GM18520 (cell line): ENCODE results near the gene RABGAP1L.

Source experiments
- ATAC-seq: cut with Tn5 transposase; IDR thresholded peaks from one replicate; pipeline ENCODE4 v1.9.1; 2021; ENCODE audit not compliant: unreplicated experiment

The RABGAP1L gene

GRCh38 chr1:174743654-174744561, 584.6 kb downstream of the RABGAP1L start:
- no peak for ATAC-seq

DNA sequence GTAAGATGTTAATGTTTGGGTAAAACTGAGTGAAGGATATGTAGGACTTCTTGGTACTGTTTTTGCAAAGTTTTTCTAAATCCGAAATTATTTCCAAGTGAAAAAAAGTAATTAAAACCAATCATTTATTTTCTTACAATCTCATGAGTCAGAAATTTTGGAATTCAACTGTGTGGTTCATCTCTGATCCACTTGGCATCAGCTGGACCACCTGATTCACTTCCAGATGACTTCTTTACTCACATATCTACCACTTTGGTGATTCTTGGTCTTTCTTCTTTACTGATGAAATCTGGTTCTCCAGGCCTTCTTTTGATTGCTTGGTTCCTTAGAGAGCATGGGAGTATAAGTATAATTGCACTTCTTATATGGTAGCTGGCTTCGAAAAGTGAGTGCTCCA, 585.6 kb downstream of the RABGAP1L start:
- no peak for ATAC-seq

- no peak for ATAC-seq
Observed at GRCh38 chr1:174746024-174746808, 586.9 kb downstream of the RABGAP1L start.

DNA sequence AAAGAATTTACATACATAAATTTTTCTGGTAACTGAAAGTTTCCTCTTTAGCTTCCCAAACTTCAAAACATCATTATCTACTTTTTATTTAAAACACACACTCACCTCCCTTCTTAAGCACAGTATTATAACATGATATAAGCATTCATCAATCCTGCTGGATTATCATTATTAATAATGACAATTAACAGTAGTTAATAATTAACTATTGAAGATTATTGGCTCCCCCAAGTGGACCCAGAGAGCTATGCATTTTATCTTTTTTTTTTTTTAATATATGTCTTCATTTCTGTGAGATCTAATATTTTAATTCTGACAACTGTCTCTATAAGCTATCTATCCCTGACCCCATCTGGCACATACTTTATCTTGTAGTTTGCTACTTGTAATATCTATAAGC, 588.3 kb downstream of the RABGAP1L start:
- ATAC-seq: no peak

DNA sequence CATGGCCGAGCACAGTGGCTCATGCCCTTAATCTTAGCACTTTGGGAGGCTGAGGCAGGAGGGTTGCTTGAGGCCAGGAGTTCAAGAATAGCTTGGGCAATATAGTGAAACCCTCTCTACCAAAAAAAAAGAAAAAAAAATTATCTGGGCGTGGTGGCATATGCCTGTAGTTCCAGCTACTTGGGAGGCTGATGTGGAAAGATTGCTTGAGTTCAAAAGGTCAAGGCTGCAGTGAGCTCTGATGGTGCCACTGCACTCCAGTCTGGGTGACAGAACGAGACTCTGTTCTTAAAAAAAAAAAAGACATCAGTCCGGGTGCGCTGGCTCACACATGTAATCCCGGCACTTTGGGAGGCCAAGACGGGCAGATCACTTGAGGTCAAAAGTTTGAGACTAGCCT, 589.3 kb downstream of the RABGAP1L start:
- ATAC-seq: no peak

GRCh38 chr1:174753131-174753530, 593.8 kb downstream of the RABGAP1L start:
- no peak for ATAC-seq

DNA sequence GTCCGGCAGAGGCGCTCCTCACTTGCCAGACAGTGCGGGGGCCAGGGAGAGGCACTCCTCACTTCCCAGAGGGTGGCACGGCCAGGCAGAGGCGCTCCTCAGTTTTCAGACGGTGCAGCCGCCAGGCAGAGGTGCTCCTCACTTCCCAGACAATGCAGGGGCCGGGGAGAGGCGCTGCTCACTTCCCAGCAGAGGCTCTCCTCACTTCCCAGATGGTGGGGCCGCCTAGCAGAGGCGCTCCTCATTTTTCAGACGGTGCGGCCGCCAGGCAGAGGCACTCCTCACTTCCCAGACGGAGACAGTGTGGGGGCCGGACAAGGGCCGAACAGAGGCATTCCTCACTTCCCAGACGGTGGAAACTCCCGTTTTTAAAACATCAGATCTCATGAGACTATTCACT, 602.0 kb downstream of the RABGAP1L start:
- no peak for ATAC-seq

DNA sequence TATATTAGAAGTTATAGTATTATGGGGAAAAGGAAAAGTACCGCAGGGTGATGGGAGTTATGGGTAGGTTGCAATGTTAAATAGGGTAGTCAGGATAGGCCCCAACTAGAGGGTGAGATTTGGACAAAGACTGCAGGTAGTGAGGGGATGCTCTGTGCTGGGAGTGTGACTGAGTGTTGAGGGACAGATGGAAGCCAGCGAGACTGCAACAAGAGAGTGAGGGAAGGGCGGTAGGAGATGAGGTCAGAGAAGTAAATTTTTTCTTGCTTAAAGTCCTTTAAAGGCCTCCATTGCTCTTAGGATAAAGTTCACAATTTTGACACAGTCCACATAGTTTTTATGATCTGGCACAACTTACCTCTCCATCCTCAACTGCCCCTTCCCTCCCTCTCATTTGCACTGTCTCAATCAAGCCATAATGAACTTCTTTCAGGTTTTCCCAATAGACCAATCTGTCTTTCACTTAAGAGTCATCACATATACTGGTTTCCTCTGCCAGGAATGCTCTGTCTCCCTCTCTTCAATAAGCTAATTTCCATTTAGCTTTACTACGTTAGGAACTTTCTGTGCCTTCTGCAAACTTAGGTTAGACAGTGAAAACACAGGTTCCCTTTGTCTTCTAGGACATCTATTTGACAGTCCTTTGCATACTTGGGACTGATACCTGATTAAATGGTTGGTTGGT, 602.7 kb downstream of the RABGAP1L start:
- no peak for ATAC-seq

DNA sequence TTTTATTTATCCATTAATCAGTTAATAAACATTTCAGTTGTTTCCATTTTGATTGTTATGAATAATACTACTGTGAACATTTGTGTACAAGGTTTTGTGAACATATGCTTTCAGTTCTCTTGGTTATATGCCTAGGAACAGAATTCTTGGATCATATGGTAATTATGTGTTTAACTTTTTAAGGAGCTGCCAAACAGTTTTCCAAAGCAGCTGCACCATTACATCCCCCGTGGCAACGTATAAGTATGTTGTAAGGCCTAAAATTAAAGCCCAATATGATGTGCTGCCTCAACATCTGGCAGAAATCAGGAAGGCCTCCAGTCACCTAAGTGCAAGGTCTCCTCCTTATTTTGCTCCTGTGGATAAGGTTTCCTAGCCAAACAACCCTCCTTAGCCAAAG, 604.9 kb downstream of the RABGAP1L start:
- no peak for ATAC-seq

DNA sequence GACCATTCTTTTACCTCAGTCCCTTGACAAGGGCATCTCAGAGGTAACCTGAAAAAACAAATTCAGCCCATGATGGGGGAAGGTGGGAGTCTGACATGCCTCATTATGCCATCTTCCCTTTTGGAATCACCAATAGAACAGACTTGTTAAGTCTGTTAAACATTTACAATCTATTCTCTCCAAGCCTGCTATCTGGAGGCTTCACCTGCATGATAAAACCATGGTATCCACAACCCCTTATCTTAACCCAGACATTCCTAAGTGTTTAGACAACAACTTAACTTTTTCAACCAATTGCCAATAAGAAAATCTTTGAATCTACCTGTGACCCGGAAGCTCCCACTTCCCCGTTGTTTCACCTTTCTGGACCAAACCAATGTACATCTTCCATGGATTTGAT, 607.4 kb downstream of the RABGAP1L start:
- no peak for ATAC-seq

- ATAC-seq: no peak
Observed at GRCh38 chr1:174768516-174768915, 609.2 kb downstream of the RABGAP1L start.

DNA sequence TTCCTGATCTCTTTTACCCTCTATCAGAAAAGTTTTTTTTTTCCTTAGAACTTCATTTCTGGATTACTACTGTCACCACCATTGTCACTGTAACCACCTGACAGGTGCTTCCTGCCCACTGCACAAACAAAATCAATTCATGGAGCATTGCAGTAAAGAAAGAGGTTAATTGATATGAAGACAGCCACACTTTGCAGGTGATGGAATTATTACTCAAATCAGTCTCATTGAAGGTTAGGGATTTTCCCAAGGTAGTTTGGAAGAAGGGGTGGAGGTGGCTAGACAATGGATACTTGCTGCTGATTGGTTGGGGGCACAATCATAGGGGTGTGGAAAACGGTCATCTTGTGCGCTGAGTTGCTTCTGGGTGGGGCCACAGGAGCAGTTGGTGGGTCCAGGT, 609.6 kb downstream of the RABGAP1L start:
- ATAC-seq: no peak

GRCh38 chr1:174769961-174770549, 610.7 kb downstream of the RABGAP1L start:
- ATAC-seq: no peak

GRCh38 chr1:174775621-174776020, 616.3 kb downstream of the RABGAP1L start:
- no peak for ATAC-seq

DNA sequence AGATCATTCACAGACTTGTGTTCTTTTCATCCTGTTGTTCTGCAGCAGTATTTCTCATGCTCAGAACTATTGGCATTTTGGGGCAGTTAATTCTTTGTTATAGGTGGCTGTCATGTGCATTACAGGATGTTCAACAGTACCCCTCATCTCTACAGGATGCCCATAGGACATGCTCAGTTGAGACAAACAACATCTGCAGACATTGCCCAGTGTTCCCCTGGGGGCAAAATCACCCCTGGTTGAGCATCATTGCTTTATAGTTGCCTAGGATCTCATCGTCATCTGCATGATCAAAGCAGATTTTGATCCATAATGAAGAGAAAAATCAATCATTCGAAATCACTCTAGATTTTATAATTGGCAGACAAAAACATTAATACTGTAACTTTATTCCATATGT, 617.9 kb downstream of the RABGAP1L start:
- ATAC-seq: no peak

DNA sequence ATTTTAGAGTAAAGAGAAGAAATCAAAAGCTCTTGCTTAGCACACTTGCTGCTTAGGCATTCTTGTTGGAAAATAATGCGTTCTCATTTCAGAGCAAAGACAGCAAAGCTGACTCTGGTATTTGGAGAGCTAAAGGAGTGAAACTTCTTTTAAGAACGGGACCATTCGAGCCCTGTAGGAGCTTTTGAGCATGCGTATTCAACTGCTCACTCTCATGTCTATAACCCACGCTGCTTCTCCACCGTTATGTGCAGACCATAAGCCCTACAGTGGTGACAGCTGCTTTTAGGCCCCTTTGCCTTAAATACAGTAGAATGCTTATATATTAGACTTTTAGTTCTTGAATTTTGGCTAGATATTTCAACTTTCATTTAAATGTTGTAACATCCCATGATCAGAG, 626.2 kb downstream of the RABGAP1L start:
- ATAC-seq: no peak

GRCh38 chr1:174786358-174786757, 627.0 kb downstream of the RABGAP1L start:
- no peak for ATAC-seq

DNA sequence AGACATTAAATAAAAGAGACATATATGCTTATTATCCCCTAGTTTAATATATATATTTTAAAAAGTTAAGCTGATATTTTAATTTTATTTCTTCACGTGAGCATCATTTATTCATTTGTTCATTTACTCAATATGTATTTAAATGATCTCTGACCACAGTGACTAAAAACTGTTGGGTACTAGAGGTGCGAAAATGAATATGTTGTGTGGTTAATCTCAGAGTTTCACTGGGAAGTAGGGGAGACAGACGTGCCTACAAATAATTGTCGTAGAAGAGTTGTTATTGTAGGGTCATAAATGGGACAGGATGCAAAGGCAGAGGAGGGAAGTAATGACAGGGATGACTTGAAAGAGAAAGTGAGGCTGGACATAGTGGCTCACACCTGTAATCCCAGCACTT, 627.4 kb downstream of the RABGAP1L start:
- ATAC-seq: peak; percentile 59

DNA sequence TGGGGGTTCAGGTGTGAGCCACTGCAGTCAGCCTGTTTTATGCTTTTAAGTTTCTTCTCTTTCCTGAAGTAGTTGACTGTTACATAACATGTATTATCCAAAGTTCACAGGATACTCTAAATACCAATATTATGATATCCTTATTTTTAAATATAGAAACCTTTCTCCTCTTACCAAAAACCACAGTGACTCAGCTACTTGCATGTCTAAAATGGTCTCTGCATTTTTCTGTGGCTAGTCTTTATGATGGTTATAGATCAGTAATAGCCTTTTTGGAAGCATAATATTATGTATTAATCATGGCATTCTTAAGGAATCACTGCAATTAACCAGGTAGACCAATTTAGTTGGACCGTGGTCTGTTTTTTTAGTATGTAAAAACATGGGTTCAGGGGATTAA, 629.7 kb downstream of the RABGAP1L start:
- ATAC-seq: no peak

- ATAC-seq: peak; percentile 78
Observed at GRCh38 chr1:174789399-174789798, 630.1 kb downstream of the RABGAP1L start.

DNA sequence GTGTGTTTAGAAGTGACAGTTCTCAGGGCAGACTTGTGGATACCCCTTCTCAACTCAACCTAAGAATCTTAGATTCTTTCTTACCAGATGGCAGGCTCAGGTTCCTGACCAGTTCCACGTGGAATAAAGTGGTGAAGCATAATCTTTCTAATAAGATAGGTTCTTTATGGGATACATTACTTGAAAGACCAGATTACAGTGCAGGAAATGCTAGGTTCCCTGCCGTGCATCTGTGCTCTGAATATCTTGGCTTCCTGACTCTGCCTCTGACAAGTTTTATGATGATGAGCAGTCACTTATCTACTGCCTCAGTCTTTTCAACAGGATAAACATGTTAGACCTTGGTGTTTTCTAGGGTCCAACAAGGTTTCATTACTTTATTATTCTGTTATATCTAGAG, 632.5 kb downstream of the RABGAP1L start:
- no peak for ATAC-seq
